Activated T-cell treated with anti-CD3 and anti-CD28 coated beads for 24 hours (primary cell): Measurements from ENCODE around the gene CCND3.
A peak's percentile ranks its signal among the peaks of the same experiment; 100 is the strongest.
"Not testable (repeated sequence)": the region's sequence is repeated elsewhere in the genome, so short reads cannot be mapped to it uniquely, and the experiment has no call there.

Source experiments
- DNase-seq: peaks from one replicate; pipeline ENCODE4 v3.0.0-alpha.2; 2020; ENCODE audit warnings: low read depth

The CCND3 gene

DNA sequence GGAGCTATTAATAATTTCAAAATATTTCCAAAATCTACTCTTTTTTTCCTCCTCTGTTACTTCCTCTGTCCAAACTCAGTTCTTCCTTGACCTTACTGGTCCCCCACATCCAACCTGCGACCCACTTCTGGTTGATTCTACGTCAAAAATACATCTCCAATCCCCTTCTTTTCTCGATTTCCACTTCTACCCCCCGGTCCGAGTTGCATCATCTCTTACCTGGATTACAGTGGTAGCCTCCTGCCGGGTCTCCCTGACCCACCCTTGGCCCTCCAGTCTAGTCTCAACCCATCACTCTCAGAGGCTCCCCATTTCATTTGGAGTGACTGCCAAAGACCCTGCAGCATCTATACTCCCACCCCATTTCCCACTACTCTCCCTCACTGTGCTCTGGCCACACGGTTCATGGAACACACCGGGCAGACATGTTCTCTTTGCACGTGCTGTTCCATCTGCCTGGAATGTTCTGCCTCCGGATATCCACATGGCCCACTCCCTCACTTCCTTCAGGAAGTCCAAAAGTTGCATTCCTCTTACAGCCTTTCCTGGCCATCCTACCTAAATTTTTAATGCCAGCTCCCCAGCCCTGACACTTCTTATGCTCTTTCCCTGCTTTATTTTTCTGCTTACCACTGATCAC lies 6.1 kb upstream of the CCND3 start:
- no peak for DNase-seq

DNA sequence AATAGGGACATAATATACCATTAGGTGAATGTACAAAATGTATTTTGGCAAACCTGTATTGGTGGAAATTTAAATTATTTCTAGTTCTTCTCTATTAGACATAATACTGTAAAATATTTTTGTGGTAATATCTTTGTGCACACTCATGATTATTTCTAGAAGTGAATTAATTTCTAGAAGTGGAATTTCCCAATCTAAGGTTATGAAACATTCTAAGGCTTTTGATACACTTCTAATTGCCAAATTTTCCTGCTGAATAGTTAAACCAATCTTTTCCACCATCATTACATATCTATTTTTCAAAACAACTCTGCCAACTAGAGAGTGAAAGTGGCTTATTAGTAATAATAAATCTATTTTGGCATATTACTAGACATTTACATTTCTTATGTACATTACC lies 1.8 kb upstream of the CCND3 start:
- DNase-seq, result no peak

DNA sequence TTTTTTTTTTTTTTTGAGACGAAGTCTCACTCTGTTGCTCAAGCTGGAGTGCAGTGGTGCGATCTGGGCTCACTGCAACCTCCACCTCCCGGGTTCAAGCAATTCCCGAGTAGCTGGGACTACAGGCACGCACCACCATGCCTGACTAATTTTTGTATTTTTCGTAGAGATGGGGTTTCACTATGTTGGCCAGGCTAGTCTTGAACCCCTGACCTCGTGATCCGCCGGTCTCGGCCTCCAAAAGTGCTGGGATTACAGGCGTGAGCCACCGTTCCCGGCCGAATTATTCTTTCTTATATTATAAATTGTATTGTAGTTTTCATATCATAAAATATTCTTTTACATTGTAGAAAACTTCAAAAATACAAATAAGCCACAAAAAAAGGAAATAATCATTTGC lies 1.3 kb upstream of the CCND3 start:
- not testable (repeated sequence) for DNase-seq

DNA sequence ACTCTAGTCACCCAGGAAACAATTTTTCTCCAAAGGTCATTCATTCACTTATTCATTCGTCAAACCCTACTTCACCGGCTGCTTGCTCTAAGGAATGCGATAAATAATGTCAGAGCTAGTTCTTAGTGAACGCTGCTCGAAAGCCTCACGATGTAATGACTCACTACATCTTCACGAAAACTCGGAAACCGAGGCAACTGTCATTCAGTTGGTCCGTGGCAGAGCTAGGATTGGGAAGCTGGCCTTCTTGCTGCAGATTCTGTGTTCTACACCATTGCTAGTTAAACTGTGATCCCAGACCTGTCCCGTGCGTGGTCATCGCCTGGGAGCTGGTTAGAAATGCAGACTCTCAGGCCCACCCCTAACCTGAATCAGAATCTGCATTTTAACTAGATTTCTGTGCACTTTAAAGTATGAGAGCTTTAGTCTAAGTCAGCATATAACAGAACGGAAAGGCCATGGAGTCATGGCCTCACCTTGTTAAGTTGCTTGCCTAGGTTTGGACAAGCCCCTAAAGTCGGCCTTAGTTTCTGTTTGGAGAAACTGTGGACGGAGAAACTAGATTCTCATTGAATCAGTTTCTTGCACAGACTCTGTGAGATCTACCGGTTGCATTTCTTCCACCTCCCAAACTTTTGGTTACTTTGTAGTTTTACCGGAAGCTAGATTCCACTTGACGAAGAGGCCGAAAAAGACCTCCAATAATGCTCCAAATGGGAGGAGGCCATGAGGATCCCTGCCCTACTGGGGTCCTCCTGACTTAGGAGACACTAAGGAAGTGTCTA lies 651 bp upstream of the CCND3 start:
- no peak for DNase-seq

DNA sequence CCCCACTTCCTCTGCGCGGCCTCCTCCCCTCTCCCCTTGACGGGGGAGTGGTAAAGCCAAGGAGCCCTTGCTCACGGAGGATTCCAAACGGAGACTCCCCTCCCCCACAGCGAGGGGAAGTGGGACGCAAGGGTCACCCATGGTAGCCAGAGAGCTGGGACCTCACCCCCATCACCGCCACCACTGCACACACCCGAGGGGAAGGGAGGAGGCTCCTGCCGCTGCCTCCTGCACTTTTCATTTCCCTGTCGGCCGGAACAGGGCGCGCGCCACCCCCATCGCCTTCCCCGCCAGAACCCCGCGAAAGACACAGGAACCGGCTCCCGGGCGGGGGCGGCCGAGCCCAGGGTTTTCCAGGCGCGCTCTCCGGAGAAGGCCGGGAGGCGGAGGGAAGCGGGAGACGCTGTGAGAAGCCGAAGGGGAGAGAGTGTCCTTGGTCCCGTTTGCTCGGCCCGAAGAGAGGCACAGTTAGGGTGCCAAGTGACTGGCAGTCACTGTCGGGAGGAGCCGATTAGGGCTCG lies 789 bp downstream of the CCND3 start:
- DNase-seq, result no peak

DNA sequence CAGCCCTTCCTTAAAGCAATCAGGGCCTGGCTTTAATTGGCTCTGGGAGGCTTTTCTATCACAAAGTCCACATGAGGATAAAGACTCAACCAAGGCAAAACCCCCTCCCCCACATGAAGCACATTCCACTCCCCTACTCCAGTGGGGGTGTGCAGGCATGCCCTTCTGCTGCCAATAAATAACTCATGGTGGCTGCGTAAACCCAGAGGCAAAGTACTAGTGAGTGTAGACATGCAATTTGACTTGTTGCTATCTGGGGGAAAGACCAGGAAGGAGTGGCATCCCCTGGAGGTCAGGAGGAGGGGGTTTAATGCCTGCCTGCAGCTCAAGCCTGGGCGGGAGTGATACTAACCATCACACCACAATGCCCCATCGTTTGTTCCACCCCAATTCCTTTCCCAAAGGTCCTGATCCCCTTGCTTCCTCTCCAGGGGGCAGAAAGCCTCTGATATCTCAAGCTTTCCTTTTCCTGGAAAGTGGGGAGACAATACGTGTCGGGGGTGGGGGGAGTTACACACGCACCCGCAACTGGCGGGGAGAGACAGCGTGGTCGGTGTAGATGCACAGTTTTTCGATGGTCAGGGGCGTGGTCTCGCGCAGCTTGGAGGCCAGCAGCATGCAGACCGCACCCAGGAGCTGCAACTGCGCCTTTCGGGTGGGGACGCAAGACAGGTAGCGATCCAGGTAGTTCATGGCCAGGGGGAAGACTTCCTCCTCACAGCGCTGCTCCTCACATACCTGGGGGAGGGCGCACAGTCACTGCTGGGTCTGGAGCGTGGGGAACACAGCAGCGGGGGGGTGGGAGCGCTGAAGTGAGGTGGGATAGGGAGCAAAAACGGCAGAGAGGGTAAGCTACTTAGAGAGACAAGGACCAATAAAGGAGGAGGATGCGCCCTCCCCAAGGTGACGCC lies 1.5 kb downstream of the CCND3 start:
- no peak for DNase-seq

DNA sequence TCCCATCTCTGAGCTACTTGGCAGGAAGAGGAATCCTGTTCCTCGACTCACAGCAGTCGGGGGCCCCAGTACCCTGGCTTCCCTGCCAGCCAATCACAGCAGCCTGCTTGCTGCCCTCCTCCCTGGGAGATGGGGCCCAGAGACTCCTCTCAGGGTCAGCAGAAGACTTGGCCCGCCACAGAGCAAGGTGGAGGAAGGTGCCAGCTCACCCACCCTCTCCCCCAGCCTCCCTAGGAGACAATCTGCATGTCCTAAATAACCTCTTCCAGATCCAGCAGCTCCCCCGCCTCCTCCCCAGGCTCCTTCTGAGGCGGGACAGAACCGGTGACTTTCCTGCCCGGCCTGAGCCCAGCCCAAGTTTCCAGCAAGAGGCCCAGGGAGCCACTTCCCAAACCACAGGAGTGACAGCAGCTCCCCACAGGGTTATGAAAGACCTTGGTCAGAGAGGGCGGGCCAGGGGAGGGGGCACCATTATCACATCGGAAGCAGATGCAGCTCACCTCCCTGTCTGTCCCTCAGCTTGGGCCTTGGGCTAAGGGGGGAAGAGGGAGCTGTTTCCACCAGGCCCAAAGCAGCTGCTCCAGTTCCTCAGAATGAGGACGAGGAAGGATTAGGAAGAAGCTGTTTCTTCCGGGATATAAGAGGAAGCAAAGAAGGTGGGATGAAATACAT lies 2.3 kb downstream of the CCND3 start:
- DNase-seq, result no peak

DNA sequence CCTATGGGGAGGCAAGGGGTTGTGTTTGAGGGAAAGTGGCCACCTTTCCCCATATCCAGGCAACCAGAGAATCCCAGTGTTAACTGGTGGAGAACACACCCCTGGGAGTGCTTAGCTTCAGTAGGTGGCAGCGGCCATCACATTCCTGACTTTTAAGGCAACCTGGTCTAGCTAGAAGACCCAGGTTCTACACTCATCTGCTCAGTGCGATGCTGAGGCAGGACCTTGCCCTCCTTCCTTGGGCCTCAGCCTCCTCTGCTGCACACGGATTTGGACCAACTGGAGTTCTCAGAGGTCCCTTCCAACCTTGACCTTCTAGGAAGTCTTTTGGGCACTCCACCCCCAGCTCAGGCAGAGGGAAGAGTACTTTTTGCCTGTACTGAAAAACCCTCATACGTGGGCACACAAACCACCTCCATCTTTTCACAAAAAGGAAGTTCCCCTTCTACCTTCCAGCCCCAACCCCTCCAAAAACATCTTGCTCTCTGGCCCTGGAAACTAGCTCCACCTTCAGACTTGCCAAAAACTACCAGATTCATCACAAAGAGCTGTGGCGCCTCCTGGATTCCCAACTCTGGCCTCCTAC lies 2.9 kb downstream of the CCND3 start:
- DNase-seq, result no peak

DNA sequence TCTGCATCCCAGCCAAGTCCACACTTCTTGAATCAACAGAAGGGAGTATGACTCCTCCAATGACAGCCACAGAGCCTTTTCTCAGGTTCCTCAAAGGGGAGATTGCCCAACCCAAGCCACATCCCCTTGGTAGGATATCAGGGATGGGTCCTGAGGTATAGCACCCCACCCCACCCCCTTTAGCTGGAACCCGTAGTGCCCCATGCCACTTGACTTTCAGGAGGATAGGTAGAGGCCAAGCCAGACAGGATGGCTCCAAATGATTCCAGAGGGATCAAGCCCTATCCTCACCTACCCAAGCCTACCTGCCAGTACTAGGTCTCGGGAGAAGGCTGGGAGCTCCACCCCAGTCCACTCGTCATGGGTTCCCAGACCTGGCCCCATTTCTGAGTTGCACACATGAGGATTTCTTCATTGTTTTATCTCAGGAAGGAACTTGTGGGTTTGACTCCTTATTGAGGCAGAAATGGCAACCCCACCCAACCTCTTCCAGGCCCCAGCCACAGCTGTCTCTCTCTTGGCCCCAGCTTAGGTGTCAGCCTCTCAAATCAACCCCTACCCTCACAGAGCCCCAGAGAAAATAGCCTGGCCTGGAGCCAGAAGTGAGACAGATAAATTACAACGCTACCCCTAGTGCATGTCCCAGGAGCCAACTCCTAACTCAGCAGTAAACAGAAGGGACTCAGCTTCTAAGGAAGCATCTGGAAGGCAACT lies 3.6 kb downstream of the CCND3 start:
- no peak for DNase-seq

DNA sequence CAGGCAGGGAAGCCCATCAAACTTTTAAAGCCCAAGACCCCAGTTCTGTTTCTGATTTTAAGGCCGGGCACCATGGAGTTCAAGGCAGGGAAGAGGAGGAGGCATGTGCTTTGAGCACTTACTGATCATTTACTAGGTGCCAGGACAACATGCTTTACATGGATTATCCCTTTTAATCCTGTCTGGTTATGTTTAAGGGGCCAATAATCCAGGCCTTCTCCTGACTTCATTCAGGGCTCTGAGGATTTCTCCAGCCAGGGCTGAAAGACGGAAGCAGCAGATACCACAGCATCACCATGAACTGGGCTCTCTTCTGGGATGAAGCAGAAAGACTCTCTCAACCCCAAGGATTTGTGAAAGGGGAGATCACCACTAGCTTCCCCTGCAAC lies 4.1 kb downstream of the CCND3 start:
- DNase-seq, result no peak

DNA sequence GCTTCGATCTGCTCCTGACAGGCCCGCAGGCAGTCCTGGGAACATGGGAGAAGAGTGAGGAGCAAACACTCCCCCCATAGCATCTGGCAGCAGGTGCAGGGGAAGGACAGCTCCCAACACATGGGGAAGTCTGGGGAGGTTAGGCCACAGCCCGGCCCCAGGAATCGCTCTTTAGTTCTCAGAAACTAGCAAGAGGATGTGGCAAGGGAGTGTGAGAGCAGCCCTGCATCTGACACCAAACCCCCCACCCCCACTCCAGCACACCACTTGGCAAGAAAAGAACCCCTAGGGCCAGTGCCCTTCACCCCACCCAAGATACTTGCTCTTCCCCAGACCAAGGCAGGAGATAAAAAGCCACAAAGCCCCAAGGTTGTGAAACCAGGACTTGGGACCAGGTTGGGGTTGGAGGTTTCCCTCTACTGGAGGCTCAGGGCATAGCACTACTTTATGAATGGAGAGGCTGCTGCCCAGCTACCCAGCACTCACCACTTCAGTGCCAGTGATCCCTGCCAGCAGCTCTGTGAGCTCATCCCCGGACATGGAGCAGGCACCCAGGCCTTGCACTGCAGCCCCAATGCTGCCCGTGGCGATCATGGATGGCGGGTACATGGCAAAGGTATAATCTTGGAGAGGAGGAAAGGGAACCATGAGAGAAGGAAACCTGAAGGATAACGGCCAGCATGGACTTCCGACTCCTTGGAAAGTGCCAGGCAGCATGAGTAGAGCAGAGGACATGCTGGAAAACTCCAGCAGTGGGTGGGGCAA lies 5.4 kb downstream of the CCND3 start:
- DNase-seq, result peak; percentile 55

DNA sequence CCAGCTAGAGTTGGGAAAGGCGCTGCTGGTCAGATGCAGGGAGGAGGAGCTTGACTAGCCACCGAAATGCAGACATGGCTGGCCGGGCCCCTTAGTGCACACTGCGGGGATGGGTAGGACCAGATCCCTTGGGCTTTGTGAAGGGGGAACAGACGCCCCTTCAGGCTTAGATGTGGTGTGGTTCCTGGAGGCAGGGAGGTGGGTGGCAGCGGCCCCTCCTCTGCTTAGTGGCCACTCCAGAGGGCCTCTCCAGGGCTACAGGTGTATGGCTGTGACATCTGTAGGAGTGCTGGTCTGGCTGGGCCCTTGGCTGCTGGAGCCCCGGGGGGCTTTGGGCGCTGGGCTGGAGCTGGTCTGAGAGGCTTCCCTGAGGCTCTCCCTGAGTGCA lies 5.9 kb downstream of the CCND3 start:
- DNase-seq, result no peak

DNA sequence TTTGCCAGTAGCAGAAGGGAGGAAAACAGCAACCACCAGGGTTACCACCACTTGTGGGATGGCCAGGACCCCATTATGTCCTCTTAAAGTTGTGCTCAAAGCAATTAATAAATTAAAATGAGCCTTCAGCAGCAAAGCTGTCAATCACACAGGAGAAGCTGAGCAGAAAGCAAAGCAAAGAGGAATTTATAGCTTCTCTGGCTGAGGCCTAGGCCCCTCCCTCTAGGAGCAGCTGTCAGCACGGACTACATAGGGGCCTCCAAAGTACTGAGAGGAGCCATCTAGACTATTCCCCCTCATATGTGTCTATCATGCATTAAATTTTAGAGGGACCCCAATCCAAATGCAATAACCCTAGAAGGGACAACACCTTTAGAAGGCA lies 6.4 kb downstream of the CCND3 start:
- no peak for DNase-seq

DNA sequence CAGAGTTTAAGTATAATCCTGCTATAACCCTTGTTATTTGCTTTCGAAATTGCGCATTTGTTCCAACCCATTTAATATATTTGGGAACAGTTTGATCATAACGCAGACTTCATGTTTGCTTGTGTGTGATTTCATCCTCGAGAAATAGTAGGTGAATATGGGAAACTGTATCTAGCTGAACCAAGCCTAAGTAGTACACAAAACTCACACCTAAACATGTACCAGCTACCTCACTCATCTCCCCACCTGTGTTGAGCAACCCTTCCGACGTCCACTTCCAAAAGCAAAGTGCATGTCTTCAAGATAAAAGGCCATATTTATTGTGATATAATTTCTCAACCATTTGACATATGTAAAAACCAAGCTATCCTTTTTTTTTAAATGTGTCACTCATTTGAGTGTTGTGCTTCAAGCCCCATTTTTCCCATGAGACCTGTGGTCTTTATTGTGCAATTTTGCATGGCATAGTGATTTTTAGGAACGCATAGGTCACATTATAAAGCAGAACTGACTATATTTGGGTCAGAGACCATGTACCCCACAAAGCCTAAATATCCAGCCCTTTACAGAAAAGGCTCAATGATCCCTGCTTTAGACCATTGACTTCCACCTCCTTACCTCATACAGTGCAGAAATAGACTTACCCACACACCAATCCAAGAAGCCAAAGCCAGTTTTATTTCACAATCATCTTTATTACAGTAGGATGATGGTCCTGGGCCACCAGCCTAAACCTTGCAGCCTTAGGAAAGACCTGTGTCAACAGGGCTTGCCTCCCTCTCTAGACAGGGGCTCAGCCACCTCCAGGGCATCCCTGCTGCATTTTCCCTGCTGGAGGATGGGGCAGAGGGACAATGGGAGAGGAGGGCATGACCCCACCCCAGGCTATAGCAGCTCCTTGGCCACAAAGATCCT lies 7.1 kb downstream of the CCND3 start:
- DNase-seq, result no peak

DNA sequence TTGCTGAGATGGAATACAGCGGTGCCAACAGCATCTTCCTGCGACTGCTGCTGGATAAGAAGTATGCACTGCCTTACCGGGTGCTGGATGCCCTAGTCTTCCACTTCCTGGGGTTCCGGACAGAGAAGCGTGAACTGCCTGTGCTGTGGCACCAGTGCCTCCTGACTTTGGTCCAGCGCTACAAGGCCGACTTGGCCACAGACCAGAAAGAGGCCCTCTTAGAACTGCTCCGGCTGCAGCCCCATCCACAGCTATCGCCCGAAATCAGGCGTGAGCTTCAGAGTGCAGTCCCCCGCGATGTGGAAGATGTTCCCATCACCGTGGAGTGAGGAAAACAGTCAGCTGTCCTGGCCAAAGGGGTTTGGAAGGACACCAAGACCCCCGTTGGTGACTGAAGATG lies 9.2 kb downstream of the CCND3 start:
- DNase-seq, result no peak

DNA sequence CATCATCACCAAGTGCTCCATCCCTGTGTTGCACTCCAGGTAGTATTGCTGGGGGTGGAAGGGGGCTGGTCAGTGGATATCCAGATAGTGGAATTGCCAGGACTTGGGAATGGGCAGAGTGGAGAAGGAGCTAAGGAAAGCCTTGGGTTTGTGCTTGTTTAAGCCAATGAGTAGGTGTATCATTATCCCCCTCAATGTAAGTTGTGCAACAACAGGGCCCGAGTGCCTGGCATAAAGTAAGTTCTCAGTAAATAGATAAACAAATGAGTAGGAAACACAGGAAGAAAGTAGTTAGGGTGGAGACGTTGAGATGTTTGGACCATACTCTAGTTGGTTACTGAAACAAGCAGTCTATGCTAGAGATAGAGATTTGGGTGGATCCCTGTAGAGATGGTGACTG lies 9.8 kb downstream of the CCND3 start:
- DNase-seq, result no peak

DNA sequence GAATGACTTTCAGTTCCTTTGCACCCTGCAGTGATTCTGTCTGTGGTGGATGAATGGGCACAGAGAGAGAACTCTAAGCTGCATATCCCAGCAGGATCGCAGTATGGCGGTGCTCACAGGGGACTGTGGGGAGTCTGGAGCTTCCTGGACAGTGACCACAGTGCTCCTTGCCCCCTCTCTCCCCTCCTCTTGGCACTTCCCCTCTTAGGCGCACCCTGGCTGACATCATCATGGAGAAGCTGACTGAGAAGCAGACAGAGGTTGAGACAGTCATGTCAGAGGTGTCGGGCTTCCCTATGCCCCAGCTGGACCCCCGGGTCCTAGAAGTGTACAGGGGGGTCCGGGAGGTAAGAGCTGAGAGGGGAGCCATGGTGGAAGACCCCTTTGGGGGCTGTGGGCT lies 11.7 kb downstream of the CCND3 start:
- DNase-seq, result no peak

DNA sequence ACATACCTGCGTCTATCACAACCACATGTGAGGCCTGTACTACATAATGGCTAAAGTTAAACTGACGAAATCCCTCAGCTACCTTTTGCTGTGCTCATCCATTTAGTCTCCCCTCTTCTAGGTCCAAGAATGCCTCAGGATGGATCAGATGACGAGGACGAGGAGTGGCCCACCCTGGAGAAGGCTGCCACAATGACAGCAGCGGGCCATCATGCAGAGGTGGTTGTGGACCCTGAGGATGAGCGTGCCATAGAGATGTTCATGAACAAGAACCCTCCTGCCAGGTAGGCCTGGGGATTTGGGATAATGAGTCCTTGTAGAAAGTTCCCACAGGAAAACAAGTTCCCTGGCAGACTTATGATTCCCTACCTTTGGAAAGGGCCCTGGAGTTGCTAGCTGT lies 14.4 kb downstream of the CCND3 start:
- no peak for DNase-seq

DNA sequence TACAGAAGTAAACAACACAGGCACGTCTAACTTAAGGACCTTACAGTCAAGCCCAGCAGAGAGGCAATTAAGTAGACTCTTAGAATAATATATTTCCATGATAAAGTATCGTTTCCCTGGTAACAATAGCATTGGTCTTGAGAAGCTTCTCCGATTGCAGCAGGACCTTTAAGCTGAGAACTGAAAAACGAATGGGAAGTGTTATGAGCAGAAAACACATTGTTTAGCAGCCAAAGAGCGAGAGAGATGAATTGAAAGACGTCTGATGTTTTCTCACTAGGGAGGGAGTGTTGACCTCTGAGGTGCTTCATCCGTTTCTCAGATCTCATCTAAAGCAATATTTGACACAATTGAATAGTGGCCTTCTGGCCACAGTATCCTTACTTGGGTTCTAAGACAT lies 19.5 kb downstream of the CCND3 start:
- DNase-seq, result no peak

DNA sequence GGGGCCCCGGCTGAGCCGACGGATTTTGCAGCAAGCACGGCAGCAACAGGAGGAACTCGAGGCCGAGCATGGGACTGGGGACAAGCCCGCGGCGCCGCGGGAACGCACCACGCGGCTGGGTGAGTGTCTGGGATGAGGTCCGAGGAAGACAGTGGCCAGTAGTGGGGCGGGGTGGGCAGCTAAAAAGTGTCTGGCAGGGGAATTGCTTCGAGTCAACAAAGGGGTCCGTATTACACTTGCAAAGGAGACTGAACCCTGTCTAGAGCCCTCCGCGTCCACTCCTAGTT lies 20.0 kb downstream of the CCND3 start:
- no peak for DNase-seq
